Fibroblast of the conjunctiva (primary cell): ENCODE results near the gene CPNE8.
"Not testable (repeated sequence)": the region's sequence is repeated elsewhere in the genome, so short reads cannot be mapped to it uniquely, and the experiment has no call there.

Source experiments
- DNase-seq: peaks from one replicate; pipeline ENCODE4 v3.0.0-alpha.2; 2010; ENCODE audit warnings: low read depth

CPNE8 gene

DNA sequence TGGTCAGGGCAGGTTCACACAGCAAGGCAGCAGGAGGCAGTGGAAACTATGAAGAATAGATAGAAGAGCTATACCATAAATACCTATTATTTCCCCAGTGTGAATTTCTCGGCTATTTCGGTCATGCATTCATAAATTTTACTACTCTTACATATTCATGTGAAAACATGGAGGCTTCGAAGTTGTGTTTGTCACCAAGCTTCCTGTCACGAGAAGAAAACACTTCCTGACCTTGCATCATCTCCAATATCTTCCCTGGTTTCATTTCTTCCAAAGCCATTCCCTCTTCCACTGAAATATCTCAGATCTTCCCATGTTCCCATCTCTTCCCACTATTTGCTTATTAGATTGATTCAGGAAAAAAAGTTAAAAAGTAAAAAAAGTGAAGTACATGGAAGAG, 80.4 kb downstream of the CPNE8 start:
- DNase-seq: no peak

- DNase-seq: no peak
Observed at GRCh38 chr12:38823738-38824137, 81.7 kb downstream of the CPNE8 start.

DNA sequence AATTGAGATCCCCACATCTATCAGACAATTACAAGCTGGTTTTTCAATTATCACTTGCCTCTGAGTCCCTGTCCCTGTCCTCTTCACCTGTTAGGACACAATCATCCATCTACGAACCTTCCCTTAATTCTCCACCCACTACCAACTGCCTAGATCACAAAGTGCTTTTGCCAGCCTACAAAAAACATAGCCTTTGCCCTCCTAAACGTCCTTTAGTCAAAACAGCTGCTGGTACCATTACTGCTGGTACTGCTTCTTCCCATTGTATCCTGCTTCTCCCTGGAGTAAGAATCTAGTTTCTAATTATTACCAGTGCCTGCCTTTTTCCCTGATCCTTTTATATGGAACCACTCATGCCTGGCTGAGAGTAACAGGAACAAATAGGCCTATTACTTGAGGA, 82.1 kb downstream of the CPNE8 start:
- DNase-seq: no peak

DNA sequence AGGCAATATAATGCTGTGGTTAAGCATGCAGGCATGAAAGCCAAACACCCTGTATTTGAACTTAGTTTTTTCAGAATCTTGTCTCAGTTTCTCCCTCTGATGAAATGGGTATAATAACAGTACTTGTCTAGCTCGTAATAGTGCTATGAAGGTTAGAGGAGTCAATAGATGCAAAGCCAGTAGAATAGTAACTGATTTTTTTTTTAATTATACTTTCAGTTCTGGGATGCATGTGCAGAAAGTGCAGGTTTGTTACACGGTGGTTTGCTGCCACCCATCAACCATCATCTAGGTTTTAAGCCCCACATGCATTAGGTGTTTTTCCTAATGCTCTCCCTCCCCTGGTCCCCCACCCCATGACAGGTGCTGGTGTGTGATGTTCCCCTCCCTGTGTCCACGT, 87.4 kb downstream of the CPNE8 start:
- no peak for DNase-seq

GRCh38 chr12:38813923-38814322, 91.5 kb downstream of the CPNE8 start:
- DNase-seq: no peak

DNA sequence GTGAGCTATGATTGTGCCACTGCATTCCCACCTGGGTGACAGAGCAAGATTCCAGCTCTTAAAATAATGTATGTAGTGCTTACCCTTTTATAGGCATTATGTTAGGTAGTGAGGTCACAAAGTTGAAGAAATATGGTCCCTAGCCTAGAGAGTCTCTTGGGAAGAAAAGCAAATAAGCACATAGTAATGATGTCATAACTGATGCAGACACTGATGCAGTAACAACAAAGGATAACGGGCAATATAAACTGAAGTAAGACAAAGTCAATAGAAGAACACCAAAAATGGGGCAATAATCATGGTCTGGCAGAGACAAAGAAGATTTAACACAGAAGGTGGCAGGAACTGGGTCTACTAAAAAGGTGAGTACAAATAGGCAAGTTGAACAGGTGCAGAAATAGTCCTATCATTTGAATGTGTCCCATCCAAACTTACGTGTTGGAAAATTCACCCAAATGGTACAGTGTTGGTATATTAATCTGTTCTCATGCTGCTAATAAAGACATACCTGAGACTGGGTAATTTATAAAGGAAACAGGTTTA, 93.5 kb downstream of the CPNE8 start:
- no peak for DNase-seq

DNA sequence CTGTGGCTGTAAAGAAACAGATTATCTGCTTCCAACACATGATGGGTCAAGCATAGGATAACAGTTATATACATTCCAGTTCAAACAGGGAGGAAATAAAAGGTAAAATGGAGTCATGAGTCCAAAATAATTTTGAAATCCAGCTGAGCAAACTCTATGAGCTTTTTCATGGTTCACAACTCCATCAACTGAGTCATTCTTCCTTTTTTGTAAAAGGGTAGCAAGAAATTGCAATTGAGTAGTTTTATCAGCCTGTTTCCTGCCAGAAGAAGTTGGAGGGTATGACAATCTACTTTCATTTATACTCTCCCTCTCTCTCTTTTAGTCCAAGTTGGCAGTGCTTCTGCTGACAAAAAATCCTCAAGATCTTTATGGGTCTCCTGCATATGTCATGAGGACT, 95.6 kb downstream of the CPNE8 start:
- no peak for DNase-seq

DNA sequence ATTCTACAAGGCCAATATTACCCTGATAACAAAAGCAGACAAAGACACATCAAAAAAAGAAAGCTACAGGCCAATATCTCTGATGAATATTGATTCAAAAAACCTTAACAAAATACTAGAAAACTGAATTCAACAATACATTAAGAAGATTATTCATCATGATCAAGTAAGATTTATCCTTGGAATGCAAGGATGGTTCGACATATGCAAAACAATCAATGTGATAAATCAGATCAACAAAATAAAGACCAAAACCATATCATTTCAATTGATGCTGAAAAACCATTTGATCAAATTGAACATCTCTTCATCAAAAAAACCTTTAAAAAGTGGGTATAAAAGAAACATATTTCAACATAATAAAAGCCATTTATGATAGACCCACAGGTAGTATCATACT, 117.3 kb downstream of the CPNE8 start:
- no peak for DNase-seq

- DNase-seq: no peak
Observed at GRCh38 chr12:38785381-38785780, 120.0 kb downstream of the CPNE8 start.

- no peak for DNase-seq
Observed at GRCh38 chr12:38783304-38783703, 122.1 kb downstream of the CPNE8 start.

DNA sequence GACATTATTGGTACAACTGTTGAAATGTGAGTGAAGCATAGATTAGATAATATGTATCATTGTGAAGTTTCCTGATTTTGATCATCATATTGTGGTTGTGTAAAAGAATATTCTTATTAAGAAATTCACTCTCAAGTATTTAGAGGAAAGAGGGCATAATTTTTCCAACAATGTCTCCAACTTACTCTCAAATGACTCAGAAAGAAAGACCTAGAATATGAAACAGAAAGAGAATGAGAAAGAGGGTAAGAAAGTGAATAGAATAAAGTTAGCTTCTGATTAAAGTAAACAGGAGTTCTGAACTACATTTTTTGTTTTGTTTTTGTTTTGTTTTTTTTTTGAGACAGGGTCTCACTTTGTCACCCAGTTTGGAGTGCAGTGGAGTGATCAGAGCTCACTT, 123.0 kb downstream of the CPNE8 start:
- DNase-seq: no peak

- DNase-seq: no peak
Observed at GRCh38 chr12:38776647-38777046, 128.7 kb downstream of the CPNE8 start.

GRCh38 chr12:38775457-38775856, 129.9 kb downstream of the CPNE8 start:
- no peak for DNase-seq

GRCh38 chr12:38772437-38772836, 133.0 kb downstream of the CPNE8 start:
- DNase-seq: no peak

DNA sequence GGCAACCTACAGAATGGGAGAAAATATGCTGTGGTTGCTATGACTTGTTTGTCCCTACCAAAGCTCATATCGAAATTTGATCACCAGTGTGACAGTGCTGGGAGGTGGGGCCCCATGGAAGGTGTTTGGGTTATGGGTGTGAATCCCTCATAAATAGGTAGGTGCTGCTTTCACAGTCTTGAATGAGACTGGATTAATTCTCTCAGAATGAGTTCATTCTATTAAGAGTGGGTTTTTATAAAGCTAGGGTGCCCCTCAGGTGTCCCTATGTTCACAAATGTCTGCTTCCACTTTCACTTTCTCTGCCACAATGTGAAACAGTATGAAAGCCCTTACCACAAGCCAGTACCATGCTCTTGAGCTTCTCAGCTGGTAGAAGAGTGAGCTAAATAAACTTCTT, 133.5 kb downstream of the CPNE8 start:
- no peak for DNase-seq

DNA sequence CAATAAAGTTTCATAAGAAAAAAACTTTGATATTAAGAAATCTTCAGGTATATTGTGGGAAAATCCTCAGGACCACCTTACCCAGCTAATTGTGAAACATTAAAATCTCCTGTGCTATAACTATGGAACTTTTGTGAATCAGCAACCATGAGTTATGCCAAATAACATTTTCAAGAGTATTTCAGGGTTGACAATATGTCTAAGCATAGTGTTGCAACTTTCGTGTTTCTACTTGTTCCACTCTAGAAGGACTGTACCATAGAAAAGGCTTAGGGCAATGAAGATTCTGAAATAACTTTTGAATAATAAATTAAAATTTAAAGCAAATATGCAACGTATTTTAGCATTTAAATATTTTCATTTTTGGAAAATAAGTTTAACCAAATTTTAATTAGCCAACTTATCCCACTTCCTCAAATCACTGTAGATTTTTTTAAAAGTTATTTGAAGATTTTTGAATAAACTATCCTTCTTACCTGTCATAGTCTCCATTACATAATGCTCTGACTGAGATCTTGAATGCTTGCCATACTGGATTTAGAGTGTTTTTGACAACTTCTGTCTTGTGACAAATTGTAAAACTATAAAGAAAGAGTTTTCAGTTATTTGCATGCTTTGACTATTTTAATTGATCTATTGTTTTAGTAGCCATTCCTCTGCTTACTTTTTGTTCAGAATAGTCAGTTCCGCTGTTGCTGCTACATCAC, 143.6 kb downstream of the CPNE8 start:
- no peak for DNase-seq

GRCh38 chr12:38761111-38761510, 144.3 kb downstream of the CPNE8 start:
- DNase-seq: no peak

DNA sequence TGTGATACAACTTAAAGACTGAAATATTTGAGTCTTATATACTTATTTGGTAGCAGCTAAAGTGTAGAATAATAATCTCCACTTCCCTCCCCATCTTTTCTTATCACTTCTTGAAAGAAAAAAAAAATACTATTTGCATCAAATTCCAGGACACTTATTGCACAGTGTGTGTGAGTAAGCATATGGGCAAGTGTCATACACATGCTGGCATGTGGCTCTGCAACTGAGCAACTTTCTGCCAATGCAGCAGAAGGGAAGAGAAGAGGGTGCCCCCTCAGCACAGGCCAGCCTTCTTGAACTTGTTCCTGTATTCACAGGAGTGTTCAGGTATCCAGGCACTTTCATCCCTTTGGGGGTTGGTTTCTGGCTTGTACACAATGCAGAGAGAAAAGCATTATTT, 145.8 kb downstream of the CPNE8 start:
- DNase-seq: no peak

DNA sequence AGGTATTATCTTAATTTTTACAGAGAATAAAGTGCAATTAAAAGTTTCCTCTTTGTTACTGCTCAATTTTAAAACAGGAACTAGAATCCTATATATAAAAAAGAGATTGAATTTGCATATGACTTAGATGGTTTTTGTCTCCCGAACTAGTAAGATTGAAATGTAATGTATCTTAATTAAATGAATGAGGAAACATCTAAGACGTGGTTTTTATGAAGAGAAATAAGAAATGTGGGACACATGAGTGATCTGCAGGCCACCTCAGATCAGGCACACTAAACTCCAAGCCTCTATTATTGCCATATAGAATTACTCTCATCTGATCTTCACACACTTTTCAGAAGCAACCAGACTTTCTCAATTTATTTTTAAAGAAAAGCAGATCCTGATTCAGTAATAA, 158.6 kb downstream of the CPNE8 start:
- DNase-seq: no peak

DNA sequence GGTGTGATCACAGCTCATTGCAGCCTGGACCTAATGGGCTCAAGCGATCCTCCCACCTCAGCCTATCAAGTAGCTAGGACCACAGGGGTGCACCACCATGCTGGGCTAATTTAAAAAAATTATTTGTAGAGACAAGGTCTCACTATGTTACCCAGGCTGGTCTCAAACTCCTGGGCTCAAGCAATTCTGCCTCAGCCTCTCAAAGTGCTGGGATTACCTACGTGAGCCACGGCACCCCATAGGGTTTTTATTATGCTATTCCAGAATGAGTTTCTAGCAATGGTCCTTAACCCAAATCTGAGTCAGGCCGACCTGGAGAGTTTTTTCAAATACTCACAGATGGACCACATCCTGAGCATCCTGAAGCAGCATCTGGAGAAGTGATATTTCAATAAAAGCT, 159.8 kb downstream of the CPNE8 start:
- DNase-seq: no peak

DNA sequence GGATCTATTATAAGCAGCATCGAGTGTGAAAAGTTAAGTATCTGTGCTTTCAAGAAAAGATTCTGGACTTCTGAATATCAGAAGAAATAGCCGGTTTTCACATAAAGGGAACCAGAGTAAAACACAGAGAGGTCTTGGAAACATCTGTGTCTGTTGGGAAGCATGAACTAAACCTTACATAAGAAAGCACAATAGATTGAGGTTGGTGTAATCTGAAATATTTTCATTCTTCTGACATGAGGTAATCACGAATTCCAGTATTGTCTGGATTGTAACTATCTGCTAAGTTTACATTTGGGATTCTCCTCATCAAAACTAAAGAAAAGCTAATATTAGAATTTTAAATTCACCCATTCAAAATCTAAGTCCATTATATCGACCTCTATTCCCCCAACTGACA, 161.3 kb downstream of the CPNE8 start:
- DNase-seq: no peak

GRCh38 chr12:38742496-38742895, 162.9 kb downstream of the CPNE8 start:
- not testable (repeated sequence) for DNase-seq

DNA sequence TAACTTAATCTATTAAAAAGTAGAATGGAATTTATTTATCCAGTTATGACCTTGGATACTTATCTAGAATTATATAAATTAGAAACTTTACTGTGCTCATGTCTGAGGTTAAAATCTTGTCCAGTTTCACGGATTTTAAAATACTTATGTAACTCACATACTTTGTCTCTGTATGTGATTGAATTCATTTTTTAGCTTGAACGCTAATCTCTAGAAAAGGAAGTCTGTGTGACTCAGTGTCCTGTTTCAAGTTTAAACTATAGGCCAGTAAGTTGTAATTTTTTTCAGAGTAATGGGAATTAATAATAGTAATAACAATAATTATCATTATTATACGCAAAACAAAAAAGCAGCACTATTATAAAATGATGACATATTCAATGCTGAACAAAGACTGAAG, 168.6 kb downstream of the CPNE8 start:
- DNase-seq: no peak

DNA sequence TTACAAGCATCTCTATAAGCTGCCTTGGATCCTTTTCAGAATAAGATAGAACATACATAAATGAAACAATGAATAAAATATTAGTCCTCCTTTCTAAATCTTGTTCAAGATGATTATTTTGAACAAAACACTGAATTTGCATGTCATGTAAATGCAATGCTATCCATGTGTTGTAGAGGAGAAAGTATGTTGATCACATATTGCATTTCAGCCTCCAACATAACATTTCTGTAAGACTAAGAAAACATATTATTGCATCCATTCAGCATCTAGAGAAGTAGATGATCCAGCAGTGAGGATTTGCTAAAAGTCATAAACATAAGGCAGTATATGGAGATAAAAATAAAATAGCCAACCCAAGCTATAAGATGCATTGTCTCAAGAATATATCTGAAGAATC, 172.6 kb downstream of the CPNE8 start:
- DNase-seq: no peak
